GM12878 (cell line): ENCODE measurements around the gene JDP2.

Experiments
- ATF3 ChIP-seq: IDR thresholded peaks from 2 replicates; pipeline ENCODE4 v1.6.1; 2011; ENCODE audit warnings: low read depth, mild to moderate bottlenecking, low read length, moderate library complexity, borderline replicate concordance; ENCODE audit errors: extremely low read depth
- BHLHE40 ChIP-seq, 2 experiments: fragments of 450-650 bp in 1 of 2; IDR thresholded peaks; 2 replicates each; pipeline ENCODE4 v1.6.1; 2011 to 2017; ENCODE audit warnings: low read depth in 2 of 2, borderline replicate concordance in 1 of 2, improper control_type of control experiment in 1 of 2, low read length in 1 of 2, mild to moderate bottlenecking in 1 of 2
- CEBPB ChIP-seq, 2 experiments: fragments of 150-350 bp in 1 of 2; IDR thresholded peaks; 2 replicates each; pipeline ENCODE4 v1.6.1; 2012 to 2014; ENCODE audit warnings: low read depth in 2 of 2, low read length in 2 of 2, borderline replicate concordance in 1 of 2, inconsistent platforms in 1 of 2
- CHD2 ChIP-seq: IDR thresholded peaks from 2 replicates; pipeline ENCODE4 v1.6.1; 2011; ENCODE audit warnings: low read depth, low read length, improper control_type of control experiment, borderline replicate concordance
- CTCF ChIP-seq, 3 experiments: IDR thresholded peaks in 2 of 3; conservative IDR thresholded peaks in 1 of 3; 2 replicates each; pipeline ENCODE4 v1.5.1; 2011; ENCODE audit warnings: low read depth in 3 of 3, low read length in 3 of 3, mild to moderate bottlenecking in 3 of 3, control low read depth in 2 of 3, moderate library complexity in 2 of 3, inconsistent platforms in 1 of 3, mixed read lengths in 1 of 3; ENCODE audit not compliant: control insufficient read depth in 2 of 3, insufficient read depth in 1 of 3; ENCODE audit errors: extremely low read depth in 1 of 3
- CUX1 ChIP-seq: IDR thresholded peaks from 2 replicates; pipeline ENCODE4 v1.6.1; 2012; ENCODE audit warnings: improper control_type of control experiment, low read depth, low read length; ENCODE audit not compliant: insufficient replicate concordance
- GATAD2B ChIP-seq: fragments of 450-650 bp; conservative IDR thresholded peaks from 2 replicates; pipeline ENCODE4 v1.6.1; 2017; ENCODE audit warnings: low read depth, mild to moderate bottlenecking, moderate library complexity
- NRF1 ChIP-seq: conservative IDR thresholded peaks from 2 replicates; pipeline ENCODE4 v1.6.1; 2011; ENCODE audit warnings: mild to moderate bottlenecking, low read depth, low read length, improper control_type of control experiment
- PBX3 ChIP-seq: IDR thresholded peaks from 2 replicates; pipeline ENCODE4 v1.6.1; 2011; ENCODE audit warnings: mild to moderate bottlenecking, low read depth, low read length, moderate library complexity; ENCODE audit not compliant: insufficient replicate concordance
- POLR2A ChIP-seq: IDR thresholded peaks from 2 replicates; pipeline ENCODE4 v1.6.1; 2011; ENCODE audit warnings: low read depth, mild to moderate bottlenecking, low read length
- POLR2AphosphoS5 ChIP-seq: IDR thresholded peaks from 2 replicates; pipeline ENCODE4 v1.6.1; 2011; ENCODE audit warnings: mild to moderate bottlenecking, low read length, inconsistent platforms
- SIN3A ChIP-seq: IDR thresholded peaks from 2 replicates; pipeline ENCODE4 v1.6.1; 2012; ENCODE audit warnings: low read depth, low read length, improper control_type of control experiment
- STAT1 ChIP-seq: fragments of 450-650 bp; conservative IDR thresholded peaks from 2 replicates; pipeline ENCODE4 v1.6.1; 2014; ENCODE audit warnings: antibody characterized with exemption, mild to moderate bottlenecking

GRCh38 chr14:75452324-75452723 lies 24.5 kb downstream of the JDP2 start:
- no peak for TF ChIP-seq BHLHE40 (IDR thresholded peaks at IDR 0.05; ENCODE audit: borderline replicate concordance in 1 of 2, low read depth in 2 of 2, low read length in 1 of 2)
- no peak for TF ChIP-seq CTCF (IDR thresholded peaks at IDR 0.05 in 2 of 3, conservative IDR thresholded peaks at IDR 0.05 in 1 of 3; ENCODE audit: control insufficient read depth in 2 of 3, extremely low read depth in 1 of 3, insufficient read depth in 1 of 3, low read depth in 3 of 3, low read length in 3 of 3)
- no peak for TF ChIP-seq GATAD2B
- no peak for TF ChIP-seq POLR2A
- TF ChIP-seq CUX1 = no peak
- no peak for TF ChIP-seq CEBPB (IDR thresholded peaks at IDR 0.05; ENCODE audit: borderline replicate concordance in 1 of 2, low read depth in 2 of 2, low read length in 2 of 2)
- TF ChIP-seq SIN3A = no peak
- no peak for TF ChIP-seq POLR2AphosphoS5
- no peak for TF ChIP-seq PBX3
- no peak for TF ChIP-seq NRF1
- no peak for TF ChIP-seq CHD2
- no peak for TF ChIP-seq ATF3
- TF ChIP-seq STAT1 = no peak
